Activated CD4-positive, alpha-beta T cell treated with anti-CD3 and anti-CD28 coated beads, Interleukin-2, amount 50 U/mL, for 48 hours (primary cell): ENCODE results near the gene GCSAML.
"Not testable (repeated sequence)": the region's sequence is repeated elsewhere in the genome, so short reads cannot be mapped to it uniquely, and the experiment has no call there.

Source experiments
- DNase-seq, 2 experiments: peaks; one replicate each; pipeline ENCODE4 v3.0.0-alpha.2; 2020

GCSAML gene

GRCh38 chr1:247548769-247549182 is at the start of gene GCSAML:
GCSAML (plus strand) TSS chr1:247549134; CDS start chr1:247549192, 58 bp downstream.
- DNase-seq = peak in 1 of 2 experiments; percentile 7

DNA sequence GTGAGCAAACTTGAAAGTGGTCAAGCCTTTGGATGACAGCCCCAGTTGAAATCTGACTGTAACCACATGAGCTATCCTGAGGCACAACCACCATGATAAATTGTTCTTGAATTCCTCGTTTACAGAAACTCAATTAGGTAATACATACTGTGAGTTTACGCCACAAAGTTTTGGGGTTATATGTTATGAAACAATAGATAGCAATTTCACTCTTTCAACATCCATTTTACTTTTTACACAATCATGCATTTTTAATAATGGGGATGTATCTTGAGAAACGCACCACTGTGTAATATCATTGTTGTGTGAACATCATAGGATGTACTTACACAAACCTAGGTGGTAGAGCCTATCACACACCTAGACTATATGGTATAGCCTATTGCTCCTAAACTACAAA is 48.1 kb upstream of the GCSAML start:
- DNase-seq = no peak

GRCh38 chr1:247506831-247507230 is 42.1 kb upstream of the GCSAML start:
- no peak for DNase-seq

DNA sequence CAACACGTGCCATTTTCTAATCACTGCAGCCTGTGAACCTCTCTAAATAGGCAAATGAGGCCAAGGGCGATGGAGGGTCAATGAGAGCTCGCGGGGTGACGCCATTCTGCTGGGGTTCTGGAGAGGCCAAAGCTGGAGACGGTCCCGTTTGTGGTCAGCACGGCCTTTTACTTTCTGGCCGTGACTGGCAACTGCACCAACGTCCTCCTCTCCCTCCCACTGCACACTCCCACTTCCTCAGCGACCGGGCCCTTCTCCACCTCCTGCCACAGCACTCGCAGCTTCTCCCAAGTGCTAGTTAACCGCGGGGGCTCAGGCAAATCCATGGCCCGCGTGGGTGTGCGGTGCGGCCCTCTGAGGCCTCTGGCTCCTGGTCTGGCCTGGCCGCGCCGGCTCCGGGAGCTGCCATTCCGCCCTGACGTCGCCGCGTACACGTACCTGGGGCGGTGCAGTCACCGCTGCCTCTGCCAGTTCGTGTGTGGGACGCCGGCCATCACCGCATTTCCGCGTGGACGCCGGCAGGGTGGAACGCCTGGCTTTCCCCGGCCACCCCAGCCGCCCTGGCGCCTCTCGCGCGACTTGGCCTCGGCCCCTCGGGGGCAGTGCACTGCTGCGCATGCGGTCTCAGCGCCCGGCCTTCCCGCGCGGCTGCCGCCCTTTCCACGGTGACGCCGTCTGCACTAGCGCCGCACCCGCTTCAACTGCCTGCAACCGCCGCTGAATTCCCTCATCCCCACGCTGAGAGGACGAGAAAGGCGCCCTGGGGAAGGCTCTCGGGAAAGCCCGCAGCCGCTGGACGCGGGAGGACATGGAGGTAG is 30.9 kb upstream of the GCSAML start:
- no peak for DNase-seq

DNA sequence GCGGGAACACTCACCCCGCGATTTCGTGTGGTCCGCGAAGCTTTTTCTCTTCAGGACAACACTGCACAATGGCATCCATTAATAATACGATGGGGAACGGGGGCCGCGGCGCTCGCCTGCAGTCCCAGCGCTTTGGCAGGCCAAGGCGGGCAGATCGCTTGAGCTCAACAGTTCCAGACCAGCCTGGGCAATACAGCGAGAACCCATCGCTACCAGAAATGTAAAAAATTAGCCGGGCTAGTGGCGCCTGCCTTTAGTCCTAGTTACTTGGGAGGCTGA is 30.4 kb upstream of the GCSAML start:
- no peak for DNase-seq

GRCh38 chr1:247521886-247522285 is 27.0 kb upstream of the GCSAML start:
- not testable (repeated sequence) for DNase-seq

GRCh38 chr1:247528812-247529474 is 20.0 kb upstream of the GCSAML start:
- no peak for DNase-seq

- no peak for DNase-seq
These were observed 19.1 kb upstream of the GCSAML start for GRCh38 chr1:247529771-247530355.

GRCh38 chr1:247530785-247531184 is 18.1 kb upstream of the GCSAML start:
- DNase-seq = no peak

DNA sequence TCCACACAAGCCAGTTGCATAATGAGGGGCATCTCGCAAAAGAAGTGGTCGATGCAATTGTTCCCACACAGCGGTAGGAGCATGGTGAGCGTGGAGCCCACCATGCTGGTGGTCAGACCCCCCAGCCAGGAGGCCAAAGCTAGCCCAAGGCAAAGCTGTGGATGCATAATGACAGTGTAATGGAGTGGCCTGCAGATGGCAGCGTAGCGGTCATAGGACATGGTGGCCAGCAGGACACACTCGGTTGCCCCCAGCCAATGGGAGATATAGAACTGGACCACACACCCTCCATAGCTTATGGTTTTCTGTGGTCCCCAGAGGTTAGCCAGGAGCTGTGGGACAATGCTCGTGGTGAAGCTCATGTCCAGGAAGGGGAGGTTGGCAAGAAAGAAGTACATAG is 17.0 kb upstream of the GCSAML start:
- DNase-seq = no peak

GRCh38 chr1:247535402-247535801 is 13.5 kb upstream of the GCSAML start:
- DNase-seq = no peak

DNA sequence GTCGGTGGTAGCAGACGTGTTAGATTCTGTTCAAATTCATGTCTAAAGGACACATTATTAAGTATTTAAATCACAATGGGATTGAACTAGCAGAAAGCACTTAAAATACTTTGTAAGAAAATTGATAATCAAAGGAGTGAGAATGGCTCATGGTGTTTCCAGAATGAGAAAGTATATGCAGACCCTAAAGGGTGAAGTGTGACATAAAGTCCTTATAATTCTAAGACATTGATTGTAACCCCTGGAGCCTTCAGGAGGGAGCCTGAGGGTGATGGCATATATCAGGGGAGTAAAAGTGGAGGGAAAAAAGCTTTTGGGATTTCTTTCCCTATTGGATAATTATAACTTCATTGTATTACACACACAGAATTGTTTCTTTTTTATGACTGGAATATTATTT is 12.6 kb upstream of the GCSAML start, which contains the start of gene OR2C3:
OR2C3 (minus strand) TSS at position 101 of the 400 bp plus-strand sequence. CDS start 3,929 bp downstream, outside the sequence.
- no peak for DNase-seq

DNA sequence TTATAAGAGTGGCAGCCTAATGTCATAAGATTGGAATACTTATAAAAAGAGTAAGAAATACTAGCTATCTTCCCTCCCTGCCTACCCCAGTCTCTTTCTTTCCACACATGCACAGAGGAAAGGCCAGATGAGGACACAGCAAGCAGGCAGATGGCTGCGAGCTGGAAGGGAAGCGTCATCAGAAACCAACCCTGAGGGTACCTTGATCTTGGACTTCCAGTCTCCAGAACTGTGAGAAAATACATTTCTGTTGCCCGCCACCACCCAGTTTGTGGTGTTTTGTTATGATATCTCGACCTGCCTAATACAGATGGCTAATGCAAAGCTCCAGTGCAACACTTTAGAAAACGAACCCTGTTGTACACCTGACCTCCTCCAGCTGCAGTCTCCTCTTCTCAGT is 10.4 kb upstream of the GCSAML start:
- DNase-seq = no peak

DNA sequence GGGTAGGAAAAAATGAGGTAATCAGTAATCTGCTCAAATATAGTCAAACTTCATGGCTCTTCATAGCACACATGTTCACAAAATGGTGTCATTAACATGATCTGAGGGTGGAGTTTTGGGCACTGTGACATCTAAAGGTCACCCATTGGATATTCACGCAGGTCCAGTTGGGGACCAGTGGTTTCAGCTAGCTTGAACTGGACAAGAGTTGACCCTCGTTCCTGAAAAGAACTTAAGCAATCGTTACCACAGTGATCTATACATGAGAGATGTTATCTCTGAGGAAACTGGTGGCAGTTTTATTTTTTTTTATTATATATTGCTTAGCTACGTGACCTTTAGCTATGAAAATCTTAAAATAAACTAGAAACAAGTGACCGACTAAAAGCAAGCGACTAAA is 9.7 kb upstream of the GCSAML start:
- no peak for DNase-seq

DNA sequence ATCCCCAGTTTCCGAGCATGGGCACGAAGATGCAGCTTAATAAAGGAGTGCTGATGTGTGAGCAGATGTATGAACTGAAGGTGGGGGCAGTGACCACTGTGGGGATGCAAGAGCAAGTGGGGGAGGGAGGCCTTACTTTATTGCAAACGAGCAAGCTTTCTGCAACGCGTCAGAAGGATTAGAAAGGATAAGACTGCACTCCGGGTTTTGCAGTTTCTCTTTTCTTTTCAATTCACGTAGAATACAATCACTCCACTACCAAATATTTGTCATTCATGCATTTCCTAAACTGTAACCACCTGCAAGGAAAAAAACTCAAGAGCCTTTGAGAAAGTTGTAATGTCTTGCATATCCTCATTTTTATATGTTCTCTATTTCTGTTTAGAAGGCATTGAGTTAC is 8.4 kb upstream of the GCSAML start:
- DNase-seq = no peak

GRCh38 chr1:247542811-247543210 is 6.1 kb upstream of the GCSAML start:
- DNase-seq = no peak

DNA sequence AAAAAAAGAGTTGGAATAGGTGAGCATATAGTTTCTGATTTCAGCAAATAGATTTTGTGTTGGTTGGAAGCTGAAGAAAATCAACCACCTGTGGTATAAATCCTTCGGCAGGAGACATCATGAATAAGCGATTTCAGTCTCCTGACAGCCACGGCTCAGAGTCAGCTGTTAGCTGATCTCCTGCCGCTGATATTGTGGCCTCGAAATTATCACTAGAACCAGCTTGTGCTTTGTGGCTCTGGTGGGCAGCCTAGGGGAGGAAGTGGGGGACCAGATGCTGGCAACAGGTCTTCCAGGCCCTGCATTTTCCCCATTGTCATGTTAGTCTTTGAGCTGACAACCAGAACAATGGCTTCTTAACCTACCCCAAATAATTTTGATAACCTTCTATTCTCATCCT is 842 bp upstream of the GCSAML start:
- DNase-seq = no peak

GRCh38 chr1:247551721-247552120 is 2.8 kb downstream of the GCSAML start:
- DNase-seq = no peak

DNA sequence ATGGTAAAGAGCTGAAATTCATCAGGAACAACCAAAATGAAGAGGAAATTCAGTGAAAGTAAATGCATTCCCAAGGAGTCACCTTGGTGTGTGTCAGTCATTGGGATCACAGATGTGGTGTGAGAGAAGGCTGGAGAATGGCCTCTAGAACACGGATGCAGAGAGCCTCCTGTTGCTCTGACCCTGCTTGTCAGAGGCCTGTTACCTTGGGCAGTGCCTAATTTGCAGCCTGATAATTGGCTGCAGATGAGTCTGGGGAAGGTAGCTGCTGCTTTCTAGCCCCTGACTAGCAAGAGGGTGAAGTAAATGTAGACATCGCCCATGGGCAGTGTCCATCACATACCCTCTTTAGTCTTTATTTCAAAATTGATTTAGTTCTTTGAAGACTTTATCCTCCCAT is 3.3 kb downstream of the GCSAML start:
- no peak for DNase-seq

DNA sequence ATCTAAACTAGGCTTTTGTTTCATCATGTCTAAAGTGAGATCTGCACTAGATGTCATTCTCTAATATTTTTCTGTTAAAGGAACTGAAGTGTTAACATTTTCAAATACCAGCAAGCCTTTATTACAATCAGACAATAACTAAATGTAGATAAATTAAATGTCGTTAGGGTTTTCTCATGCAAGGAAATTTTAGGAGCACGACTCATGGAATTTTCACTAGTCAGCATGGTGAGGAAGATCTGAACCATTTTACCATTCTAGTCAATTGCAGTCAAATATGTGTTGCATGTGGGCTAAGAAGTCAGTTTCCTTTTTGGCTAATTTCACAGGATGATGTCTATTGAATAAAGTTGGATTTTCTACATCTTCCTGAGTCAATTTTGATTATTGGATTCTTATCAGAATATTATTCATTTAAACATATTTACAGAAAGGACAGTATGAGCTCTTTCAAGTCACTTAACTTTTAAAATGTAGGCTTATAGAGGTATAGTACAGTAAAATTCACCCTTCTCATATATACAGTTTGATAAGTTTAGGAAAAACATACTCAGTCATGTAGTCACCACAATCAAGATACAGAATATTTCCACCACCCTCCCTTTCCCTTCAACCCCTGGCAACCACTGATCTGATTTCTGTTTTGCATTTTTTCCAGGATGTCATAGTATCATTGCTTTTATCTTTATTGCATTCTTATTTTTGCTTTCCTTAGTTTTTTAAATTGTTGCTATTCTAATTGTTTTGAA is 9.2 kb downstream of the GCSAML start:
- no peak for DNase-seq

- DNase-seq = no peak
These were observed 12.8 kb downstream of the GCSAML start for GRCh38 chr1:247561711-247562110.

- no peak for DNase-seq
These were observed 13.3 kb downstream of the GCSAML start for GRCh38 chr1:247562198-247562597.

DNA sequence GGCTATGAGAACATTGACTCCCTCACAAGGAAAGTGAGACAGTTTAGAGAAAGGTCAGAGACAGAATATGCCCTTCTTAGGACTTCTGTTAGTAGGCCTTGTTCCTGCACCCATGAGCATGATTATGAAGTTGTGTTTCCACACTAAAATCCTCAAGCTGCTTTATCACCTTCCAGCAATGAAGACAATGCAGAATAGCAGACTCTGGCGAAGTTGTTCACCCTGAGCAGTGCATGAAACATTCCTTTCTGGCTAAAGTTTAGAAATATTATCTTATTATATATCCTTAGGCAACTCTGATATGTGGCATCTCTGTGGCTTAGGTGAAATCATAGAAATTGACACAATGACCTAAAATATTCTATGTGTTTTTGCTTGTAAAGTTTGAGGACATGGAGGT is 25.3 kb downstream of the GCSAML start:
- no peak for DNase-seq
